ENCODE measurements around the gene PLCD4. TPM values are rescaled to one million over a fixed set of nuclear protein-coding genes. Genes with fewer than 3 reads are reported as not detected.

Gene PLCD4
- polyA plus RNA-seq, 3 donors, result 0.04 to 0.05 TPM; not detected in 1

GRCh38 chr2:218671654-218672566 is 64.2 kb downstream of the PLCD4 start, which contains the start of the genes RNF25 and STK36:
TSS of gene RNF25 (minus strand) at chr2:218672002. CDS start at chr2:218671970, 32 bp downstream.
TSS of gene STK36 (plus strand) at chr2:218672086. CDS start at chr2:218672830, 744 bp downstream.
- H3K79me2 ChIP-seq (ENCODE audit: insufficient read depth, low read length), result peaks cover 24% of the 10 kb centered on the region
- peak; percentile 54 to 75 (median 68) for DNase-seq
- H3K4me1 Mint-ChIP-seq, result peaks cover 22% of the 10 kb centered on the region
- peaks cover 16 to 21% of the 10 kb centered on the region in 2 donors for H3K36me3 Mint-ChIP-seq
- H3K4me3 ChIP-seq (replicated peaks in 1 of 3; ENCODE audit: low read depth in 2 of 3, low read length in 3 of 3), result peak within 1 kb of the TSS; percentile 55 to 98 (median 62)
- H3K27me3 ChIP-seq (ENCODE audit: control insufficient read depth in 2 of 2, insufficient read depth in 2 of 2, low read length in 2 of 2), result no peaks in the 10 kb centered on the region
- H3K27ac ChIP-seq (ENCODE audit: low read depth in 1 of 2, low read length in 2 of 2), result peak within 1 kb of the TSS; percentile 27 to 81
- peak within 1 kb of the TSS; percentile 98 for H2AFZ ChIP-seq (ENCODE audit: insufficient read depth, low read depth, low read length, poor library complexity, severe bottlenecking)
- peaks cover 16 to 20% of the 10 kb centered on the region in 2 donors for H3K4me1 ChIP-seq (ENCODE audit: control insufficient read depth in 1 of 2, insufficient read depth in 2 of 2, low read length in 2 of 2)
- peak within 1 kb of the TSS; percentile 96 to 99 for H3K4me3 Mint-ChIP-seq
- no peaks in the 10 kb centered on the region for H4K20me1 ChIP-seq (ENCODE audit: insufficient read depth, low read length)
- H3K27me3 Mint-ChIP-seq (ENCODE audit: low read depth in 3 of 3), result no peaks in the 10 kb centered on the region
- intact Hi-C loops (cut with micrococcal nuclease), result loop anchor here in 1 of 2 donors (10.0 kb wide), 1 partner anchor 267 kb away; no protein-coding TSS in a partner anchor
- under 1% methylated on average over 41 of the region's 49 CpGs for WGBS (ENCODE audit: insufficient coverage)
- H3K27ac Mint-ChIP-seq, result peak within 1 kb of the TSS; percentile 86 to 97 (median 90)
- peak within 1 kb of the TSS; percentile 91 for H3K4me2 ChIP-seq (replicated peaks; ENCODE audit: extremely low read depth, low read length, poor library complexity, severe bottlenecking)
- no peak for TF ChIP-seq CTCF (IDR thresholded peaks at IDR 0.05)
- H3K9me3 Mint-ChIP-seq, result no peaks in the 10 kb centered on the region
- H3K9ac ChIP-seq (ENCODE audit: insufficient read depth, low read length, poor library complexity, severe bottlenecking), result peak within 1 kb of the TSS; percentile 76
- no peaks in the 10 kb centered on the region for H3K9me3 ChIP-seq (replicated peaks in 1 of 2; ENCODE audit: control insufficient read depth in 1 of 2, insufficient read depth in 1 of 2, low read length in 2 of 2)
- peaks cover 14 to 21% of the 10 kb centered on the region in 2 donors for H3K36me3 ChIP-seq (replicated peaks in 1 of 2; ENCODE audit: control insufficient read depth in 1 of 2, insufficient read depth in 2 of 2, low read length in 2 of 2)

- Histone ChIP-seq H2AFZ (ENCODE audit: insufficient read depth, low read depth, low read length, poor library complexity, severe bottlenecking) (peak overlapping the region; percentile 56), H3K4me3 (replicated peaks in 1 of 3; ENCODE audit: low read depth in 2 of 3, low read length in 3 of 3) (peak overlapping the region in 1 of 3 experiments; percentile 24), H3K79me2 (ENCODE audit: insufficient read depth, low read length) (no peaks in the 10 kb centered on the region), H4K20me1 (ENCODE audit: insufficient read depth, low read length) (no peaks in the 10 kb centered on the region), H3K36me3 (replicated peaks in 1 of 2; ENCODE audit: control insufficient read depth in 1 of 2, insufficient read depth in 2 of 2, low read length in 2 of 2) (no peaks in the 10 kb centered on the region), H3K9me3 (replicated peaks in 1 of 2; ENCODE audit: control insufficient read depth in 1 of 2, insufficient read depth in 1 of 2, low read length in 2 of 2) (no peaks in the 10 kb centered on the region), H3K4me2 (replicated peaks; ENCODE audit: extremely low read depth, low read length, poor library complexity, severe bottlenecking) (peak overlapping the region; percentile 51), H3K27me3 (ENCODE audit: control insufficient read depth in 2 of 2, insufficient read depth in 2 of 2, low read length in 2 of 2) (no peaks in the 10 kb centered on the region), H3K27ac (ENCODE audit: low read depth in 1 of 2, low read length in 2 of 2) (peak overlapping the region; percentile 21 to 30), H3K4me1 (ENCODE audit: control insufficient read depth in 1 of 2, insufficient read depth in 2 of 2, low read length in 2 of 2) (peaks cover 15 to 16% of the 10 kb centered on the region in 2 donors), H3K9ac (ENCODE audit: insufficient read depth, low read length, poor library complexity, severe bottlenecking) (no peak overlapping the region)
- WGBS (ENCODE audit: insufficient coverage), result 0% methylated on average over 4 of the region's 4 CpGs
- peak overlapping the region; percentile 7 to 71 for H3K4me3 Mint-ChIP-seq
- no peak for TF ChIP-seq CTCF (IDR thresholded peaks at IDR 0.05)
- H3K27ac Mint-ChIP-seq, result peak overlapping the region; percentile 83 to 92 (median 88)
- H3K27me3 Mint-ChIP-seq (ENCODE audit: low read depth in 3 of 3), result peaks cover 0 to 4% (median 0%) of the 10 kb centered on the region in 3 donors
- peaks cover 0 to 2% (median 0%) of the 10 kb centered on the region in 7 donors for H3K9me3 Mint-ChIP-seq
- peaks cover 17% of the 10 kb centered on the region for H3K4me1 Mint-ChIP-seq
- intact Hi-C loops (cut with micrococcal nuclease), result loop anchor here in 1 of 2 donors (10.0 kb wide), 1 partner anchor 274 kb away; no protein-coding TSS in a partner anchor
- DNase-seq, result peak; percentile 87 to 98 (median 95)
- peaks cover 7 to 12% of the 10 kb centered on the region in 2 donors for H3K36me3 Mint-ChIP-seq
Observed at GRCh38 chr2:218679119-218679518, 71.4 kb downstream of the PLCD4 start.
